ENCODE results near the gene PRPF40B. TPM values are rescaled to one million over a fixed set of nuclear protein-coding genes. Genes with fewer than 3 reads are reported as not detected.
A peak's percentile ranks its signal among the peaks of the same experiment; 100 is the strongest.

Gene PRPF40B
- total and polyA plus RNA-seq, 2 of the 13 experiments (the other 11 are each of a cell fraction or from before 2014, with no cell fraction given): 5.0 to 7.8 TPM

- TF ChIP-seq ZNF597 (CRISPR knock-in tag; IDR thresholded peaks at IDR 0.05) (no peak), RARA (CRISPR knock-in tag; IDR thresholded peaks at IDR 0.05) (no peak), HCFC1 (IDR thresholded peaks at IDR 0.05; ENCODE audit: low read depth, low read length) (no peak), HDAC2 (CRISPR knock-in tag; IDR thresholded peaks at IDR 0.05) (no peak), TBP (CRISPR knock-in tag; IDR thresholded peaks at IDR 0.05) (no peak), SMARCC2 (IDR thresholded peaks at IDR 0.05) (no peak), ZNF609 (CRISPR knock-in tag; IDR thresholded peaks at IDR 0.05; ENCODE audit: borderline replicate concordance) (no peak), ZBTB43 (CRISPR knock-in tag; conservative IDR thresholded peaks at IDR 0.05) (no peak), SNRNP70 (IDR thresholded peaks at IDR 0.05; ENCODE audit: low read depth, low read length) (no peak), ZKSCAN5 (CRISPR knock-in tag; IDR thresholded peaks at IDR 0.05) (no peak), ATF7 (IDR thresholded peaks at IDR 0.05) (peak; percentile 26; the same call in 1 of the 2 replicates), ATF7 (CRISPR knock-in tag; IDR thresholded peaks at IDR 0.05) (no peak), THRA (CRISPR knock-in tag; IDR thresholded peaks at IDR 0.05; ENCODE audit: borderline replicate concordance) (no peak)
- TF ChIP-seq, protein P1, sequence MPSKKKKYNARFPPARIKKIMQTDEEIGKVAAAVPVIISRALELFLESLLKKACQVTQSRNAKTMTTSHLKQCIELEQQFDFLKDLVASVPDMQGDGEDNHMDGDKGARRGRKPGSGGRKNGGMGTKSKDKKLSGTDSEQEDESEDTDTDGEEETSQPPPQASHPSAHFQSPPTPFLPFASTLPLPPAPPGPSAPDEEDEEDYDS (CRISPR knock-in tag; IDR thresholded peaks at IDR 0.05): no peak
Observed at GRCh38 chr12:49619286-49619685, 4.1 kb upstream of the PRPF40B start (continued).

All from HepG2 (cell line).